ENCODE data around the gene MYO5C.

MYO5C gene

DNA sequence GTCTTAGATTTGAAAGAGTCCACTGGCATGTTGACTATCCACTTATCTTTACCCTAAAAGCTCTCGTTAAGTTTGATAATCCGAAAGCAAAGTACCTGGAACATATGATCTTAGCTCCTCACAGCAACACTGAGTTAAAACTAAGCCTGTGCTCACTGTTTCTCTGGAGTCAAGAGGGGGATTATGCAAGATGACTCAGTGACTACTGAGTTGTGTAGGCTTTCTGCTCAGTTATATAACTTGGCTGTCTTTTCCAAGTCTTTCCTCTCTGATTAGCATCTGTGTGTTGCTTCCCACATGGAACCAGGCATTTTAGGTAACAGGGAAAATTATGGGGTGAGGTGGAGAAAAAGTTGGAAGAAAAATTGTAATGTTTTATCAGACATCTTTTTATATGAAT is 31.2 kb upstream of the MYO5C start:
- TF ChIP-seq ZFX (IDR thresholded peaks at IDR 0.05), result no peak
- H3K27ac ChIP-seq, result no peak overlapping the region

- H3K27ac ChIP-seq, result no peak overlapping the region
- TF ChIP-seq, protein P1, sequence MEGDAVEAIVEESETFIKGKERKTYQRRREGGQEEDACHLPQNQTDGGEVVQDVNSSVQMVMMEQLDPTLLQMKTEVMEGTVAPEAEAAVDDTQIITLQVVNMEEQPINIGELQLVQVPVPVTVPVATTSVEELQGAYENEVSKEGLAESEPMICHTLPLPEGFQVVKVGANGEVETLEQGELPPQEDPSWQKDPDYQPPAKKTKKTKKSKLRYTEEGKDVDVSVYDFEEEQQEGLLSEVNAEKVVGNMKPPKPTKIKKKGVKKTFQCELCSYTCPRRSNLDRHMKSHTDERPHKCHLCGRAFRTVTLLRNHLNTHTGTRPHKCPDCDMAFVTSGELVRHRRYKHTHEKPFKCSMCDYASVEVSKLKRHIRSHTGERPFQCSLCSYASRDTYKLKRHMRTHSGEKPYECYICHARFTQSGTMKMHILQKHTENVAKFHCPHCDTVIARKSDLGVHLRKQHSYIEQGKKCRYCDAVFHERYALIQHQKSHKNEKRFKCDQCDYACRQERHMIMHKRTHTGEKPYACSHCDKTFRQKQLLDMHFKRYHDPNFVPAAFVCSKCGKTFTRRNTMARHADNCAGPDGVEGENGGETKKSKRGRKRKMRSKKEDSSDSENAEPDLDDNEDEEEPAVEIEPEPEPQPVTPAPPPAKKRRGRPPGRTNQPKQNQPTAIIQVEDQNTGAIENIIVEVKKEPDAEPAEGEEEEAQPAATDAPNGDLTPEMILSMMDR (conservative IDR thresholded peaks at IDR 0.05), result no peak
- no peak for TF ChIP-seq ZFX (IDR thresholded peaks at IDR 0.05)
These were observed 28.5 kb upstream of the MYO5C start for GRCh38 chr15:52324109-52324508.

DNA sequence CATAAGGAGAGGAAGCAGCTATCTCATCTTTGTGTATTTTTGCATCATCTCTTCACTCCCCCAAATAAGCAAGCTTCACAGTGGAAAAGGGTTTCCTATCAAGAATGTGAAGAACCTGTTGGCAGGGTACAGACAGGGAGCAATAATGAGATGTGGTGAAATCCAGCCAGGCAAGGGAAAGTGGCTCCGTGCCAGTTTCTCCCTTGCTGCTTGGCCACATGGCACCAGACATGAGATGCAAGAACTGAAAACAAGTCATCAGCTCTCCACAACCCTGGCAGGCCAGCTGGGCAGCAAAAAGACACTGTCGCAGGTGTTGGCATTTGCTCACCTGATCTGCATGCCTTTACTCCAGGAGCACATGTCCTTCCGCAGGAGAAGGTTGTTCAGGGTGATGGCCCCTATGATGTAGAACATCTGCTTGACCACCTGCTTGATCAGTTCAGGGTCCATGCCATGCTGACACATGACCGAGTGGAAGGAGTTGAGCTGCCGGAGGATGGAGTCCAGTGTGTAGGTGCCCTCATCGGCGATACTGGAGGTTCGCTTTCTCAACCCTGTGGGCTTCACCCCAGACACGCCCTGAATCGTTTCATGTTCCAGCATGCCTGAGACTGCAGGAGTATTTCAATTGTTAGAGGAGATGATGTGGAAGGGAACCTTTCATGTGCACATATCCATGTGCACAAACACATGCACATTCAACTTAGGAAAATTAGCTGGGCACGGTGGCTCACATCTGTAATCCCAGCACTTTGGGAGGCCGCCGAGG is 23.3 kb upstream of the MYO5C start:
- TF ChIP-seq, protein P1 (conservative IDR thresholded peaks at IDR 0.05), result no peak
- no peak for TF ChIP-seq ZFX (IDR thresholded peaks at IDR 0.05)
- no peak overlapping the region for H3K27ac ChIP-seq

DNA sequence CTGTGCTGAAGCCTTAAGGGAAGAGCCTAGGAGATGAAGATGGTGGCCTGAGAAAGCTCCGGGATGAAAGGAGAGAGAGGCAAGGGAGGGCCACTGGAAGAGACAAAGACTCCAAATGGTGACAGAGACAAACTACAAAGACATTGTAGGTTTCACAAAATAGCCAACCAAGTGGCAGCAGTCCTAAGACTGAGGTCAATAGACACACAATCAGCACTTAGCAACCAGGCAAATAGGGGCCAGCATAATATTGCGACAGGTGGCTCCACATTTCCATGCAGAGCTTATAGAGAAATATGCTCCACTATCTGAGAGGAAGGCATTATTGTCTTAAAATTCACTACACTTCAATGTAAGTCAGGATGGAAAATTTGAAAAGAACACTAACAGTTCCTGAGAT is 22.1 kb upstream of the MYO5C start:
- no peak for TF ChIP-seq ZFX (IDR thresholded peaks at IDR 0.05)
- TF ChIP-seq, protein P1 (conservative IDR thresholded peaks at IDR 0.05), result no peak
- H3K27ac ChIP-seq, result no peak overlapping the region

GRCh38 chr15:52317022-52317421 is 21.4 kb upstream of the MYO5C start:
- TF ChIP-seq ZFX (IDR thresholded peaks at IDR 0.05), result no peak
- TF ChIP-seq, protein P1 (conservative IDR thresholded peaks at IDR 0.05), result no peak
- H3K27ac ChIP-seq, result no peak overlapping the region

GRCh38 chr15:52309154-52309548 is 13.5 kb upstream of the MYO5C start:
- H3K27ac ChIP-seq, result no peak overlapping the region

GRCh38 chr15:52308446-52309153 is 13.0 kb upstream of the MYO5C start:
- no peak overlapping the region for H3K27ac ChIP-seq
- TF ChIP-seq, protein P1 (conservative IDR thresholded peaks at IDR 0.05), result no peak
- no peak for TF ChIP-seq ZFX (IDR thresholded peaks at IDR 0.05)

More at GRCh38 chr15:52309154-52309548, 13.5 kb upstream of the MYO5C start:
- TF ChIP-seq, protein P1 (conservative IDR thresholded peaks at IDR 0.05), result no peak
- no peak for TF ChIP-seq ZFX (IDR thresholded peaks at IDR 0.05)
